ENCODE data around the gene MED17.
"Not testable (repeated sequence)": the region's sequence is repeated elsewhere in the genome, so short reads cannot be mapped to it uniquely, and the experiment has no call there.

The MED17 gene

DNA sequence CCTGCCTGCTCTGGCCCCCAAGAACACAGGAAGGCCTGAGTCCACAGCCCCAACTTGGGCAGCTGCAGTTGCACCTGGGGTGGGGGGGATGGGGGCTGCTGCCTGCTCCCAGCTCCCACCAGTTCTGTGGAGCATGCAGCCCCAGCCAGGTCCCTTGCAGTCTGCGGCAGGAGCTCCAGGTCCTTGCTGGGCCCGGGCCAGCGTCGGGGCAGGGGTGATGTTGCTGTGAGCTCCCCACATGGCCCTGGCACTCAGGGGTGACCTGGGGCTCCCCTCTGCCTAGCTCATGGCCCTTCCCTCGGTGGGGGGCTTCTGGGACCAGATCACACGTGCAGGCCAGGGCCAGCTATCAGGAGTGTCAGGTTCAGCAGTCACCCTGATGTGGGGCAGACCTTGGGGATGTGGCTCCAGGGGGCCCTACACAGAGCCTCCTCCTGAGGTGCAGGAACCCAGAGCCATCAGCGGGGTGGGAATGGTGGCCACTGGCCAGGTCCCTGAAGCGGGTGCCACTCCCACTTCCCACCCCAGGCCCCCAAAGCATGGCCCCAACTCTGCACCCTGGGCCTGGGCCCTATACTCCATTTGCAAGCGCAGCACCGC, 10.4 kb upstream of the MED17 start:
- no peaks in the 10 kb centered on the region for H3K36me3 ChIP-seq (ENCODE audit: insufficient read depth, insufficient read length, low read length)

DNA sequence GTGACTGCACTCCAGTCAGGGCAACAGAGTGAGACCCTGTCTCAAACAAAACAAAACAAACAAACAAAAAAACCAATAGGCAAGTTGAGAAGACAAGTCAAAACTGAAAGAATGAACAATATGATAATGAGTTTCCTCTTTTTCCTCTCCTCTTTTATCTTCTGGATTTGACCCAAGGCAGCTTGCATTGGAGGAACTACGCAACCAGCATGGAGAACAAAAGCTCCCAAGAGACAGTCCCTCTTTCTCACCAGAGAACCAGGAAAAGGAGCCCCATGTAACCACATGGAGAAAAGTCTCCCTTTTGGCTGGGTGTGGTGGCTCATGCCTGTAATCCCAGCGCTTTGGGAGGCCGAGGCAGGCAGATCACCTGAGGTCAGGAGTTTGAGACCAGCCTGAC, 9.5 kb upstream of the MED17 start:
- not testable (repeated sequence) for H3K27me3 ChIP-seq (ENCODE audit: insufficient read depth, insufficient read length); H3K9me3 ChIP-seq (ENCODE audit: insufficient read depth, low read length); DNase-seq (ENCODE audit: low read depth, low spot score); H3K4me3 ChIP-seq (ENCODE audit: insufficient read length, low read depth); H3K4me1 ChIP-seq (ENCODE audit: insufficient read depth, insufficient read length); H3K36me3 ChIP-seq (ENCODE audit: insufficient read depth, insufficient read length, low read length); H3K9ac ChIP-seq (ENCODE audit: insufficient read length, low read depth)

More for the DNA sequence above, 10.4 kb upstream of the MED17 start:
- Histone ChIP-seq H3K4me3 (ENCODE audit: insufficient read length, low read depth) (no peak overlapping the region), H3K4me1 (ENCODE audit: insufficient read depth, insufficient read length) (no peaks in the 10 kb centered on the region), H3K27me3 (ENCODE audit: insufficient read depth, insufficient read length) (no peaks in the 10 kb centered on the region), H3K9me3 (ENCODE audit: insufficient read depth, low read length) (no peaks in the 10 kb centered on the region; the same call in 1 of the 2 replicates), H3K9ac (ENCODE audit: insufficient read length, low read depth) (no peak overlapping the region)
- DNase-seq (ENCODE audit: low read depth, low spot score) = no peak
- no peak for TF ChIP-seq SUZ12 (IDR thresholded peaks at IDR 0.05; ENCODE audit: extremely low read depth, insufficient read depth, insufficient read length)
- TF ChIP-seq ZNF274 (IDR thresholded peaks at IDR 0.05; ENCODE audit: low read depth, low read length) = no peak
- no peak for TF ChIP-seq YY1 (IDR thresholded peaks at IDR 0.05; ENCODE audit: insufficient read depth, insufficient read length)

DNA sequence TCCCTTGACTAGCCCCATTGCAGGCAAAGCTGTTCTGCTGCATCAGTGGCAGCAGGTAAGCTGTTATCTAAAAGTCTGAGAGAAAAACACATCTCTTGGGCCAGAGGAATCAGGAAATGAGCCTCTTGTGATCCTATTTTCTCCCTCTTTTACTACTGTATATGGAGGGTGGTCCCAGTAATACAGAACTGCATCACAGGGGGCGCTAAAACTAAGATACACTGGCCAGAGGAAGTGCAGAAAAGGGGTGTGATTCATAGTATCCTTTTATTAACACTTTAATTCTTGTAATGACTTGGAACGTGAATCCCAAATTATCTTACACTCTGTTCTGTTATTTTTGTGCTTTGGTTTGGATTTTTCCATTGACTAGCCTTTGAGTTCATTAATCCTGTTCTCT, 8.8 kb upstream of the MED17 start:
- Histone ChIP-seq H3K4me1 (ENCODE audit: insufficient read depth, insufficient read length) (no peaks in the 10 kb centered on the region), H3K9ac (ENCODE audit: insufficient read length, low read depth) (no peak overlapping the region), H3K36me3 (ENCODE audit: insufficient read depth, insufficient read length, low read length) (no peaks in the 10 kb centered on the region), H3K9me3 (ENCODE audit: insufficient read depth, low read length) (no peaks in the 10 kb centered on the region; the same call in 1 of the 2 replicates), H3K4me3 (ENCODE audit: insufficient read length, low read depth) (no peak overlapping the region), H3K27me3 (ENCODE audit: insufficient read depth, insufficient read length) (no peaks in the 10 kb centered on the region)
- TF ChIP-seq ZNF274 (IDR thresholded peaks at IDR 0.05; ENCODE audit: low read depth, low read length) (no peak), YY1 (IDR thresholded peaks at IDR 0.05; ENCODE audit: insufficient read depth, insufficient read length) (no peak), SUZ12 (IDR thresholded peaks at IDR 0.05; ENCODE audit: extremely low read depth, insufficient read depth, insufficient read length) (no peak)
- DNase-seq (ENCODE audit: low read depth, low spot score) = no peak

DNA sequence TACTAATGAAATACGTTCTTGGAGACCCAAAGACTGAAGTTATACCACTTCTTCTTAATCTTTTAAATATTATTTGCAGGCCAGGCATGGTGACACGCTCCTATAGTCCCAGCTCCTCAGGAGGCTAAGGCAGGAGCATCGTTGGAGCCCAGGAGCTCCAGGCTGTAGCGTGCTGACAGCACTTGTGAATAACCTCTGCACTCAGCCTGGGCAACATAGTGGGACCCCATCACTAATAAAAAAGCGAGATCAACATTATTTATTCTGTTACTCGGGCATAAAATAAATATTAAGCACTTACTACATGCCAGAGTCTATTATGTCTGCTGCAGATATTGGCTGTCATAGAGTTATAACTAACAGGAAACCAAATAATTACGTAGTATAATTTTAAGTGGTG, 720 bp upstream of the MED17 start:
- no peaks in the 10 kb centered on the region for H3K27me3 ChIP-seq (ENCODE audit: insufficient read depth, insufficient read length)
- no peaks in the 10 kb centered on the region for H3K4me1 ChIP-seq (ENCODE audit: insufficient read depth, insufficient read length)
- H3K36me3 ChIP-seq (ENCODE audit: insufficient read depth, insufficient read length, low read length) = peaks cover 4% of the 10 kb centered on the region
- peak overlapping the region; percentile 93 for H3K9ac ChIP-seq (ENCODE audit: insufficient read length, low read depth)
- peak overlapping the region; percentile 94 for H3K4me3 ChIP-seq (ENCODE audit: insufficient read length, low read depth)
- no peak for DNase-seq (ENCODE audit: low read depth, low spot score)
- no peaks in the 10 kb centered on the region for H3K9me3 ChIP-seq (ENCODE audit: insufficient read depth, low read length)
- TF ChIP-seq YY1 (IDR thresholded peaks at IDR 0.05; ENCODE audit: insufficient read depth, insufficient read length) (no peak), SUZ12 (IDR thresholded peaks at IDR 0.05; ENCODE audit: extremely low read depth, insufficient read depth, insufficient read length) (no peak), ZNF274 (IDR thresholded peaks at IDR 0.05; ENCODE audit: low read depth, low read length) (no peak)

DNA sequence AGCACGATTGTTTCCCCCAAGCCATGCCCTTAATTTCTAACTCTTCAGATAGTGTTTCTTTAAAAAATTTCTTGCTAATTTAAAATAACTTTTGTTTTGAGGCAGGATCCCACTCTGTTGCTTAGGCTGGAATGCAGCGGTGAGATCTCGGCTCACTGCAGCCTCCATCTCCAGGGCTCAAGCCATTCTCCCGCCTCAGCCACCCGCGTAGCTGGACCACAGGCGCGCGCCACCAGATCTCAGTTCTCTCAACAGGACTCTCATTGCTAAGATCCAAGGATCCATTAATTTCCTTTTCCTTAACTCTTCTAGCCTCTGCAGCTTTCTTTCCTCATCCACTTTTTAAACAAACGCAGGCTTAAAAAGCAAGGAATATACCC, 327 bp upstream of the MED17 start:
- Histone ChIP-seq H3K27me3 (ENCODE audit: insufficient read depth, insufficient read length) (no peaks in the 10 kb centered on the region), H3K9ac (ENCODE audit: insufficient read length, low read depth) (peak overlapping the region; percentile 93), H3K4me3 (ENCODE audit: insufficient read length, low read depth) (peak overlapping the region; percentile 94), H3K36me3 (ENCODE audit: insufficient read depth, insufficient read length, low read length) (peaks cover 6% of the 10 kb centered on the region), H3K9me3 (ENCODE audit: insufficient read depth, low read length) (no peaks in the 10 kb centered on the region), H3K4me1 (ENCODE audit: insufficient read depth, insufficient read length) (no peaks in the 10 kb centered on the region)
- TF ChIP-seq ZNF274 (IDR thresholded peaks at IDR 0.05; ENCODE audit: low read depth, low read length) (no peak), YY1 (IDR thresholded peaks at IDR 0.05; ENCODE audit: insufficient read depth, insufficient read length) (no peak), SUZ12 (IDR thresholded peaks at IDR 0.05; ENCODE audit: extremely low read depth, insufficient read depth, insufficient read length) (no peak)
- no peak for DNase-seq (ENCODE audit: low read depth, low spot score)

DNA sequence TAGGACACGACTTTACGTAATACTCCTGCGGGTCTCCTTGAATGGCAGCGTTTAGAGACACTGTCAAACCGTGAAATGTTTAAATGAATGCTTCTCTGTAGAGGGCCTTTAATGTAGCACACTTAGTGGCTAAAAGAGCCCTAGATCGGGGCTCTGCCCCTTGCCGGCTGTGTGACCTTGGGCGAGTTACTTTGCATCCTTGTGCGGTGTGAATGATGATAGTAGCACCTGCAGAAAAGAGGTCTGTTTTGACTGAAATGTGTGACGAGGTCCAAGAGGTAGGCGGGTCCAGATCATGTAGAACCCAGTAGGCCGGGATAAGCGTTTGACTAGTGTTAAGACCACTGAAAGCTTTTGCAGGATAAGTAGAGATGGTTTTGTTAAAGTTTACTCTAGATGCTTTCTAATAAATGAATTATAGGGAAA, 866 bp downstream of the MED17 start:
- no peak for DNase-seq (ENCODE audit: low read depth, low spot score)
- H3K9me3 ChIP-seq (ENCODE audit: insufficient read depth, low read length) = no peaks in the 10 kb centered on the region

DNA sequence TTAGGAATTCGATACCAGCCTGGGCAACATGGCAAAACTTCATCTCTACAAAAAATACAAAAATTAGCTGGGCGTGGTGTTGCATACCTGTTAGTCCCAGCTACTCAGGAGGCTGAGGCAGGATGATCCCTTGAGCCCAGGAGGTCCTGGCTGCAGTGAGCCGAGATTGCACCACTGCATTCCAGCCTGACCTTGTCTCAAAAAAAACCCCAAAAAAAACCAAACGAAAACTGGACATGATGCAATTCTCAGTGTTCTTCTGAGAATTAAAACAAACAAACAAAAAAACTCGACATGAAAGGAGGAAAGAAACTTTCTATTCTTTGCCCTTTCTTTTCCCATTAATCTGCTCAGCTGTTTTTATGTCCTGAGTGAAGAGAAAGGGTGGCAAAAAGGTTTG, 7.4 kb downstream of the MED17 start:
- no peaks in the 10 kb centered on the region for H3K4me1 ChIP-seq (ENCODE audit: insufficient read depth, insufficient read length)
- TF ChIP-seq YY1 (IDR thresholded peaks at IDR 0.05; ENCODE audit: insufficient read depth, insufficient read length) (no peak), ZNF274 (IDR thresholded peaks at IDR 0.05; ENCODE audit: low read depth, low read length) (no peak), SUZ12 (IDR thresholded peaks at IDR 0.05; ENCODE audit: extremely low read depth, insufficient read depth, insufficient read length) (no peak)
- no peaks in the 10 kb centered on the region for H3K9me3 ChIP-seq (ENCODE audit: insufficient read depth, low read length)
- DNase-seq (ENCODE audit: low read depth, low spot score) = no peak
- H3K27me3 ChIP-seq (ENCODE audit: insufficient read depth, insufficient read length) = no peaks in the 10 kb centered on the region
- no peak overlapping the region for H3K9ac ChIP-seq (ENCODE audit: insufficient read length, low read depth)
- peaks cover 73% of the 10 kb centered on the region for H3K36me3 ChIP-seq (ENCODE audit: insufficient read depth, insufficient read length, low read length)
- no peak overlapping the region for H3K4me3 ChIP-seq (ENCODE audit: insufficient read length, low read depth)

More for the DNA sequence above, 866 bp downstream of the MED17 start:
- peak overlapping the region; percentile 94 for H3K4me3 ChIP-seq (ENCODE audit: insufficient read length, low read depth)
- TF ChIP-seq SUZ12 (IDR thresholded peaks at IDR 0.05; ENCODE audit: extremely low read depth, insufficient read depth, insufficient read length) = no peak
- TF ChIP-seq ZNF274 (IDR thresholded peaks at IDR 0.05; ENCODE audit: low read depth, low read length) = no peak
- TF ChIP-seq YY1 (IDR thresholded peaks at IDR 0.05; ENCODE audit: insufficient read depth, insufficient read length) = no peak
- H3K9ac ChIP-seq (ENCODE audit: insufficient read length, low read depth) = peak overlapping the region; percentile 93
- H3K27me3 ChIP-seq (ENCODE audit: insufficient read depth, insufficient read length) = no peaks in the 10 kb centered on the region
- H3K4me1 ChIP-seq (ENCODE audit: insufficient read depth, insufficient read length) = no peaks in the 10 kb centered on the region
- H3K36me3 ChIP-seq (ENCODE audit: insufficient read depth, insufficient read length, low read length) = peaks cover 17% of the 10 kb centered on the region
